HG02970 (cell line): ENCODE measurements around the gene RIMBP2.

ENCODE experiments used
- ATAC-seq: cut with Tn5 transposase; IDR thresholded peaks from one replicate; pipeline ENCODE4 v1.9.1; 2021; ENCODE audit warnings: mild to moderate bottlenecking, moderate library complexity, moderate number of reproducible peaks; ENCODE audit not compliant: unreplicated experiment, low FRiP score

RIMBP2 gene

DNA sequence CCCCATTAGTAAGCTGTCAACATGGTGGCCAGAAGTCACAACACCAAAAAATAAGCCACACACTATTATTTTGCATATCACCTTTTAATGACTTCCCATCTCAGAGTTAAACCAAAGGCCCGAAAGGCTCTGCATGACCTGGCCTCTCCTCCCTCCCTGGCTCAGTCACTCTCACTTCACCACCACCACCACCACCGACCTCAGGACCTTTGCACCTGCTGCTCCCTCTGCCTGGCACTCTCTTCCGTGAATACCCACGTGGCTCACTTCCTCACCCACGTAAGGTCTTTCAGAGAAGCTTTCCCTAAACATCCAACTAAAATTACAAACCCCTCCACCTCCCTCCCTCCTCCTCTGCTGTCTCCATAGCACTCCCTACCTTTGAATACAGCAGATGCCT is 134.3 kb downstream of the RIMBP2 start:
- no peak for ATAC-seq

DNA sequence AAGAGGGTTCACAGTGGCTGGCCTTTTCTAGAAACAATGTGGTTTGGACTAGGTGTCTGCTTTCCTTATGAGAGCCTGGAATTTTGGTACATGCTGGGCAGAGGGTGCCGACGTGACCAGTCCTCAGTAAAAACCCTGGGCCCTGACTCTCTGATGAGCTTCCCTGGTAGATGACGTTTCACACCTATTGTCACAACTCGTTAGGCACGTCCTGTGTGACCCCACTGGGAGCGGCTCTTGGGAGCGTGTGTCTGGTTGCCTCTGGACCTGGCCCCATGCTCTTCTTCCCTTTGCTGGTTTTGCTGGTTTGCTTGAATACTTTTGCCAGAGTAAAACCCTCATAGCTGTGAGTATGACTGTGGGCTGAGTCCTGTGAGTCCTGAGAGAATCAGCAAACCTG is 136.9 kb downstream of the RIMBP2 start:
- ATAC-seq: no peak

DNA sequence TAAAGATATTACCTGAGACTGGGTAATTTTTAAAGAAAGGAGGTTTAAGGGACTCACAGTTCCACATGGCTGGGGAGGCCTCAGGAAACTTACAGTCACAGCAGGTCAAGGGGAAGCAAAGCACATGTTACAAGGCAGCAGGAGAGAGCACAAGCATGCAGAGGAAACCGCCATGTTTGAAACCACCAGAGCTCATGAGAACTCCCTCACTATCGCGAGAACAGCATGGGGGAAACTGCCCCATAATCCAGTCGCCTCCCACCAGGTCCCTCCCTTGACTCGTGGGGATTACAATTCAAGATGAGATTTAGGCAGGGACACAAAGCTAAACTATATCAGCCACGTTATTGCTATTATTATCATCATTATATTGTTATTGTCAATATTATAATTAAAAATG is 138.7 kb downstream of the RIMBP2 start:
- ATAC-seq: no peak

DNA sequence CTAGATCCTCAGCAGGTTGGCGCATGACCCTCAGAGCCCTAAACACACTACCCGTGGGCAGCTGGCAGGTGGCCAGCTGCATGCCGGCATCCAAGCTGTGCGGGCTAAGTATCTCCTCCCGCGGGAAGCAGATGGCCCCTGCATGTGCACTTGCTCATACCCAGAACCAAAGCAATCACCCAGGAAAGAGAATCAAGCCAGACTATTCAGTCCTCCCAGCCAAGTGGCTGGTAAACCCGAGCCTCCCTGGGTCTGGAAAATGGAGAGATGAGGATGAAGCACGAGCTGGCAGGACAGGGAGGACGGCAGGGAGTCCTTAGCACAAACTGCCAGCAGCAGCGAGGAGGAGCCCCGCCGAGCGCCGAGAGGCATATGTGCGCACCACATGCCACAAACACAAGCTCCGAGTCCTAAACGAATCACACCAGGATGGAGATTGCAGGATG is 139.7 kb downstream of the RIMBP2 start:
- ATAC-seq: no peak

DNA sequence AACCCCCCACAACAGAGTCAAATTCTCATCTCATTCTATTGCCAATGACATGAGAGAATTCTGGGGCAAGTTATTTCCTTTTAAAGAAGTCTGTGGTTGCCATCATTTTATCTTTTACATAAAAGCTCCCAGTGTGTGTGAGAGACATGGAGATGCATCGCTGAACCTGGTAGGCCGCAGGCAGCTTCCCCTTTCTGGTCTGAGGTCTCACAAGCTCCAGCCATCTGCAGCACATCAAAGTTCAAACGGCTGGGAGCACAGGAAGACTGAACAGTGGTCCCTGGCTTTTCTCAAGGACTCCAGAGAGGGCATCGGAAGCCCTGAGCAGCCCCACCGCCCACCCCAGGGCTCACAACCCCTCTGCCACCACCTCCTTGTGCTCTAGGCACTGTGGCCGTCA is 141.7 kb downstream of the RIMBP2 start:
- no peak for ATAC-seq

DNA sequence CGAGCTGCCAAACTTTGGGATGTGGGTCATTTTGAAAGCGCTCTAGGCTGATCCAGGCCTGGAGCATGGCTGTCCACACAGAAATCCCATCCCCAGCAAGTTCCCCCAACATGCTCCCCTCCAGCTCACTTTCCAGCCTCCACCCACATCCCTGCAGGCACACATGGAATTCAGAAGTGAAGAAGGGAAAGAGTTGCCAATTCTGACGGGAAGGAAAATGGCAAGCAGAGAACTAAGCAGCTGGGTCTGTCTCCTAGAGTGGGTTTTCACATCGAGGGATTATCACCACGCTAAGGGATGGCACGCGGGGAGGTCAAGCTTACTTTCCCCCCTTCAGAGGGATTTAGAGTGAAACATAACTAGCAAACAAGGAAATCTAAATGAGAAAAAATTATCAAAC is 142.3 kb downstream of the RIMBP2 start:
- ATAC-seq: no peak

DNA sequence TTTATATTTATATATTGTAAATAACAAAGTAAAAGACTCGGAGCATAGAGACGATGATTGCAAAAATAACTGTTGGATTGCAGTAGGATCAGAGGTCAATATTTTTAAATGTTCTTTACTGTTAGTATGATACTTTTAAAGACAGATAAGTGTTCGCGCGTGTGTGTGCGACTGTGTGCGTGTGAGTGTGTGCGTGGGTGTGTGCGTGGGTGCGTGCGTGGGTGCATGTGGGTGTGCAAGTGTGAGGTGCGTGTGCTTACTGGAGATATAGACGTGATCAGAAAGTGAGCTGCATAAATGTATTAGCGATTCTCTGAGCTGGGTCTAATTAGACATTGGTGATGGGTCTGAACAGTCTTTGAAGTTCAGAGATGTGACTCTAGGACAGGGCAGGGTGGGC is 142.9 kb downstream of the RIMBP2 start:
- no peak for ATAC-seq

DNA sequence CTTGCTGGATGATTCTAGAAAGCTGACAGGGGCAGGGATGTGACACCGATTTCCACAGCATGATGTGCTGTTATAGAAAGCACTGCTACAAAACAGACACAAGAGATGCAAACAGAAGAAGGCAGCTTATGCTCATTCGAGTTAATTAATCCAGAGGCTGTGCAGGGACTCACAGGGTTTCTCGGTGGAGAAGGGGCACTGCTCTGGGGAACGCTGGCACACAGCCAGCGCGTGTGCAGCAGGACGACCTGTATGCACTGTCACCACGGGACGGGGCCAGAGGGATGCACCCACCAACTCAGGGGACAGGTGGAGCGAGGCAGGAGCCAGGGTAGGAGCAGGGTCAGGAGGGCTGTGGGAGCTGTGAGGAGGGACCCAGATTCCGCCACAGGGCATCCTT is 143.5 kb downstream of the RIMBP2 start:
- ATAC-seq: no peak

DNA sequence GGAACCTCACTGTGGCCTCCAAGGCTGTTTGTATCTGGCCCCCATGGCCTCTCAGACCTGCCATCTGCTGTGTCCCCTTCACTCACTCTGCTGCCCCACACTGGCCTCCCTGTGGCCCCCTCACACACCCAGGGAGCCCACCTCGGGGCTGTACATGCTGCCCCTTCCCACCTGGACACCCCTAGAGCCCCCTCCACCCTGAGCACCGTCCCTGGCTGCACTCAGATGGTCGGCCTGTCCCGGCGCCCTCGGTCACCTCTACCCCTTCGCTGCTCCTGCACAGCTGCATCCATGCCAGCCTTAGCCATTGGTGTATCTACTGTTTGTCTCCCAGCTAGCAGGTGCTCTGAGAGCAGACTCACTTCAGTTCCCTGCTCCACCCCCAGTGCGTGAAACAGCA is 144.4 kb downstream of the RIMBP2 start:
- ATAC-seq: no peak

DNA sequence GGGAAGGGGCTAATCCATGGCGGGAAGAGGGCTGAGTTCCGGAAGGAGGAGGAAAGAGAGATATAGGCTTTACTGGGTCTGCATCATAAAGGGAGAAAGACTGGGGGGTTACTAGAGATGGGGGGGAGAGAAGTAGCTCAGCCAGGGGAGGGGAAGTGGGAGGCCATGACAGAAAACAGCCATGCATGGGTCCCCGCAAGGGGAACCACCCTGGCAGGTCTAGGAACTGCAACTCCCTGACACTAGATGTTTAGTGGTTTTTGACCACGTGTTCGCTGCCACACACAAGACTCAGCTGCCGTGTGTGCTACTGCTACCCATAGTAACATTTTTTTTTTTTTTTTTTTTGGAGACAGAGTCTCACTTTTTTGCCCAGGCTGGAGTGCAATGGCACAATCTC is 145.0 kb downstream of the RIMBP2 start:
- no peak for ATAC-seq

DNA sequence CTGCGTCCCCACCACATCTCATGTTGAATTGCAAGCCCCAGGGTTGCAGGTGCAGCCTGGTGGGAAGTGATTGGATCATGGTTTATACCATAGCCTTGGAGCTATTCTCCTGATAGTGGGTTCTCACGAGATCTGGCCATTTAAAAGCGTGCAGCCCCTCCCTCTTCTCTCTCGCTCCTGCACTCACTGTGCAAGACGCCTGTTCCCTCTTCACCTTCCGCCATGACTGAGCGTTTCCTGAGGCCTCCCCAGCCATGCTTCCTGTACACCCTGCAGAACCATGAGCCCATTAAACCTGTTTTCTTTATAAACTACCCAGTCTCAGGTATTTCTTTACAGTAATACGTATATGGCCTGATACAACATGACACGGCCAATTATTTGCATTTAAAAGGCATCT is 146.6 kb downstream of the RIMBP2 start:
- no peak for ATAC-seq

DNA sequence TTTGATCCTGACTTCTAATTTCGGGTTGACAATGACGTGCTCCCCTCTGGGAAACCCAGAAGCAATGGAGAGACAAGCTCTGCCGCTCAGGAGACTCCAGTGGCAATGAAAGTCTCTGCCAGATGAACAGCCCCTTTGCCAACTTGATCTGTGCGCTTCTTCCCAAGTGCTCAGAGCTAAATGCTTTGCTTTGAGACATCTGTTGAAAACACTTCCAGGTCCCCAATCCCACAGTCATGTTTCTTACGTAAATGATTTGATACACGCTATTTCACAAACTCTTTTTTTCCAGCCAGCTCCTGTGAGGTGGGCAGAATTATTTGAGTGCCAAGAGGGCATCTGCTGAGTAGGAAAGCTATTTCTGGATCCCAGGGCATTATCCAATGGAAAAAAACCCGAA is 147.6 kb downstream of the RIMBP2 start:
- no peak for ATAC-seq

DNA sequence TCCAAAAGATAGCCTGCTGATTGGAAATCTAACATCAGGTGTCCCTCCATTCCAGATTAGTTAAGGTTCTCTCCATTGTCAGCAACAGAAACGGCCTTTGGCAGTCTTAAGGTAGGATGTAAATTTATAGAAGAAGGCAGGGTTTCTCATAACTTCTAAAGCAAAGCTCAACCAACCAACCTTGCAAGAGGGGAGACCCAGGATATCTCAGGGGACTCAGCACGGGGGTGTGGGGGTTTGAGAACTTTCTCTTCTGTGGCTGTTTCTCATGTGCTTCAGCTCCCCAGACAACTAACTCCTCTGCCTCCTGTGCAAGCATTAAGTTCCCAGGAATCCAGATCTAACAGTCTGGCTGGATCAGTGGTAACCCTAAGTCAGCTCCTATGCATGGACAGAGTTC is 148.1 kb downstream of the RIMBP2 start:
- ATAC-seq: no peak

DNA sequence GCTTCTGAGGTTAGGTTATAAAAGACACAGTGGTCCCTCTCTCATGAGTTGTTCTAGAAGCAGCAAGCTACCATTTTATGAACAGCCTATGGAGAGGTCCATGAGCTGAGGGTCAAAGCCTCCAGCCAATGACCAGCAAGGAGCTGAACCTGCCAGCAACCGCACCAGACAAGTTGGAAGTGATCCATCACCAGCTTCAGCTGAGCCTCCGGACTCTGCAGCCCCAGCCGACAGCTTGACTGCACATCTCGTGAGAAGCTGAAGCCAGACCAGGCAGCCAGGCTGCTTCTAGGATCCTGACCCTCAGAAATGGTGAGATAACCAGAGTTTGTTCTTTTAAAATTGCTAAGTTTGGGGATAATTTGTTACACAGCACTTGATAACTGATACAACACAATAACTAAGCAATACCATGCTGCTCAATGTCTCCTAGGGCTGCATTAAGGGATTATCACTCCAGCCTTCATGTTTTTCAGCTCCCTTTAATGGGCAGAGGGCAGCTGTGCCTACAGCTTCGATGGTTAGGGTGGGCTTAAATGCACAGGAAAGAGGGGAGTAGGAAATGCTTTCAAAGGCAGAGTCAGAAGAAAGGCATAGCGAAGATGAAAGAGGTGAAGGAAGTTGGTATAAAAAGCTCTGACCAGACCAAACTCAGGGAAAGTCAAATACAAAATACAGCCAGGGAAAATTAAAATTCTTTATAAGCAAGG is 149.5 kb downstream of the RIMBP2 start:
- no peak for ATAC-seq

DNA sequence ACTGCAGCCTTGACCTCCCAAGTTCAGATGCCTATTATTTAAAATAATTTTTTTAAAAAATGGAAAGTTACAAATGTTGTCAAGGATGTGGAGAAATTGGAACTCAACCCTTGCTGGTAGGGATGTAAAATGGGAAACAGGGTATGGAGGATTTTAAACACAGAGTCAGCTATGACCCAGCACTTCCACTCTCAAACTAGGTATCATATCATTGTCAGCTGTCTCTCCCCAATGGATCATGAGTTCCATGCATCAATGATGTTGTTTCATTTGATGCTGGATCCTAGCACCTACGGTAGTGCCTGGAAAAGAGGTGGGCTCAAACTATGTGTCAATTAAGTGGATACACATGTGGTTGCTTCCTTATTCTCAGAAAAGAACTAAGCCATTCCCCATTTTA is 150.9 kb downstream of the RIMBP2 start:
- no peak for ATAC-seq

DNA sequence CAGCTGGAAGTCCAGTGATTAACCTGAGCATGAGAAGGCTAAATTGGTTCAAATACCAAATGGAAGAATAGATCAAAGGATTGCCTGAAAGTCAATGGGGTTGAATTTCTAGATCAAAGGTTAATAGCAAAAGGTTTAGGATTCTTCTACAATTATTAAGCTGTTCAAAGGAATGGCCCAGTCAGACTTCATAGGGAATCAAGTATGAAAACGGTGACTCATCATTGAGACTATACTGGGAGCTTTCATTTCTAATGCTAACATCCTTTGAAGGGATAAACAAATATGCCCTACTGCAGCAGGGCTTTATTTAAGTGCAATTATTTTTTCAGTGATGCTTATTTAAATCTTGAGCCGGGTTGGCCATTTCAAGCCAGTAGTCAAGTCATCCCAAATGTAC is 152.8 kb downstream of the RIMBP2 start:
- no peak for ATAC-seq

DNA sequence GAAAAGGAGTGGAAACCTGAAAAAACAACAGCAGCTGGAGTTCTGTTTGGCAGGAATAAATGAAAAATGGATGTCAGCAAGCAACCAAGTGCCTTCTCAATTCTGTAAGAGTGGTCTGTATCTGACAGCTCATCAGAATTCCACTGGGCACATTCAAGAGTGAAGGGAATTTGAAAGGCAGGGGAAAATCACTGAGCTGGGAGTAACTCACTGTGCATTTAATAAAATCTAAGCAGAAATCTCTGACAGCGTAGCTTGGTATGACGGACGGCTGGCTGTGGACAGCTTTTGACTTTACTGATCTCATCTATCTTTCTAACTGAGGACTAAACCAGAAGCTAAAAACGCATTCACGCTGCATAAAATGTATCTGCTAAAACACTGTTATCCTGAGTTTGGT is 153.4 kb downstream of the RIMBP2 start:
- no peak for ATAC-seq

DNA sequence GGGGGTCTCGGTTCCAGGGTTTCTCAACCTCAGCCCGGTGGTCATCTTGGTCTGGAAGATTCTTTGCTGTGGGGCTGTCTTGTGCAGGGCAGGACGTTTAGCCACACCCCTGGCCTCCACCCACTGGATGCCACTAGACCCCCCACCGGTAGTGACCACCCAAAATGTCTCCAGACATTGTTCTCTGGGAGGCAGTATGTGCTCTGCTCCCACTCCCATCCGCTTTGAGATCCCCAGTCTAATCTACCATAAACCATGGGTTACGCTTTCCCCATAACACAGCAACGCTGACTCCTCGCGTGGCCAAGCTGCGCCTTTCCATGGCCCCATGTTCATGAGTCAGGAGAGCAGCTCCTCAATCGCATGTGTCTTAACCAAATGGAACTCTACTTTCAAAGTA is 155.8 kb downstream of the RIMBP2 start:
- no peak for ATAC-seq

DNA sequence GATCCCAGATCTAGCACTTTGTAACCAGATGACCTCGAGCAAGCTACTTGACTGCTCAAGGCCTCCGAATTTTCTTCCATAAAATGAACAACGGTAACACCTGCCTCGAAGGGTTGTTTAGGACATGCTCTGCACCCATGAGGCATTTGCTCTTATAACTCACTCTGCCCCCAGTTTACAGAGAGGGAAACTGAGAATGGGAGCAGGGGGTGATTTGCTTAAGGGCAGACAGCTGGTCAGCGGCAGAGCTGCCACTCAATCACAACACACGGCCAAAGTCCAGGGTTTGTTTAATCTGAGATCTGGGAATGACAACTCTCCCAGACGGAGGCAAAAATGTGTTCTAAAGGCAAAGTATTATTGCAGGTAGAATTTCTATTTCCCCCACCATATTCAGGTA is 156.3 kb downstream of the RIMBP2 start:
- no peak for ATAC-seq

DNA sequence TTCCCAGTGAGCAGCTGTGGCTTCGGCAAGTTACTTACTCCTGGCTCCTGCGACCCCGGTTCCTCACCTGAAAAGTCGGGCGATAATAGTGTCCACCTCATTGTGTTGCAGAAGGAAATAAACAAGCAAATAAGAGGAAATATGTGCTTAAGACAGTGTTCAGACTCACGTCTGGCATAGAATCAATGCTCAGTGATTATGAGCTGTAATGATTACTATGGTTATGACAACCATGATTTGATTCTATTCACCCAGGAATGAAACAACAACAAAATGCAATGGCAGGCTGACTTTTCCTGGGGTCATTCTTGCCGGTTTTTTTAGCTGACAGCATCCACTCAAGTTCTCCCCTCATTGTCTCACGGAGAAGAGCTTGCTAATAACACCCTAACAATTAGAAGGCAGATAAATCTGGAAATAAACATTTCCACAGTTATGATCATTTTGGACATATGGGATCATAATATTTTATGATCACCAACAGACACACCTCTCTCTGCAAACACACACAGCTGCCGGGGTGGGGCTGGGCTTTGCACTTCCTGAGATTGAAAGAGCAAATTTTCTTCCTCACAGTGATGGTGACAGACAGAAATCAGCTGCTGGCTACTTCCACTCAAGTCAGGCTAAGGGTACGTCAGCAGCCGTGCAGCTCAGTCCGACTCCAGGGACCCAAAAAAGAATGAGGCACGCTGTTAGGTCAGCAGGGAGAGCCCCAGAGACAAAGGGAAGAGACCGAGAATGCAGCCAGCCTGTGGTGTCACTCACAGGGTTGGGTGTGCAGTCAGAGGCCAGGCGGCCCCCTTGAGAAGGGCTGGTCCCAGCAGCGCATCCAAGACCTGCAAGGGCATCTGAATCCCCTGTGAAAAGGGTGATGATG is 158.0 kb downstream of the RIMBP2 start:
- no peak for ATAC-seq

DNA sequence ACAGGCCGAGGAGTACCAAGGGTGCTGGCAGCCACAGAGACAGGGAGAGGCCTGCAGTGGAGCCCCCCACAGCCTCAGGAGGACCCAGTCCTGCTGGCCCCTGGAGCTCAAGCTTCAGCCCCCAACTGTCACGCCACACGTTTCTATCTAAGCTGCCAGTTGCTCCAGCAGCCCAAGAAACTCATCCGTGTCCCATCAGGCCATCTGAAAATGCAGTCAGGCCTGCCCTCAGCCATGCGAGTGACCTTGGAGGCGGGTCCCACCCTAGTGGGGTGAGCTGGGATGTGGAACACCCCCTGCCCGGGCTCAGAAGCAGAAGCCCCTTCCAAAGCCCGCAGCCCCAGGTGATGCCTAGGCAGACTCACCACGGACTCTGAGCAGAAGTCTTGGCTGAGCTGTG is 158.9 kb downstream of the RIMBP2 start:
- ATAC-seq: no peak

DNA sequence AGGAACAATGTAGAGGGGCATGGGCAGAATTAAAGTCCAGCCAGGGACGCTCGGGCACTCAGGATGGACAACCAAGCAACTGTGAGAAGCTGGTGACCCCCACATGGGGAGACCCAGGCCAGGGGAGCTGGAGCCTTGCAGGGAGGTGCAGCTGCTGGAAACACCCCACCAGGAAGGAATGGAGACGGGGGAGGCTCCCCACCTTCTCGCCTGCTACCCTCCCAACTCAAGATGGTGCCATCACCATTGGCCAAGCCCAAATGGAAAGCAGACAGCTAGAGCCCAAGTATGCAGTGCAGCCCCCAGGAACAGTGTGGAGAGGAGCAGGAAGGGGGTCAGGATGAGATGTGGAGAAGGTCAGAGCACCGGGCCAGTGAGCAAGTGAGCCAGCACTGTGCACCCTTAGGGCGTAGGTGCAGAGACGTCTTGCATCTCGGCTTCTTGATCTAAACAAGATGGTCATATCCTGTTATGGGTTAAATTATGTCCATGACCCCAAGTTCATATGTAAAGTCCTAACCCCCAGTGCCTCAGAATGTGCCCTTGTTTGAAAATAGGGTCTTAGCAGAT is 159.5 kb downstream of the RIMBP2 start:
- no peak for ATAC-seq
